C4-2B (cell line): Measurements from ENCODE around the gene KRT80.

Experiments used
- H3K27ac ChIP-seq: fragments of 450-650 bp; 2 replicates; pipeline ENCODE4 v1.5.1; 2017
- ZFX ChIP-seq: fragments of 450-650 bp; IDR thresholded peaks from 2 replicates; pipeline ENCODE4 v1.6.1; 2017
- TF ChIP-seq, protein P1 (sequence below): fragments of 450-650 bp; conservative IDR thresholded peaks from 2 replicates; pipeline ENCODE4 v1.5.1; 2017; ENCODE audit warnings: mild to moderate bottlenecking

Gene KRT80

DNA sequence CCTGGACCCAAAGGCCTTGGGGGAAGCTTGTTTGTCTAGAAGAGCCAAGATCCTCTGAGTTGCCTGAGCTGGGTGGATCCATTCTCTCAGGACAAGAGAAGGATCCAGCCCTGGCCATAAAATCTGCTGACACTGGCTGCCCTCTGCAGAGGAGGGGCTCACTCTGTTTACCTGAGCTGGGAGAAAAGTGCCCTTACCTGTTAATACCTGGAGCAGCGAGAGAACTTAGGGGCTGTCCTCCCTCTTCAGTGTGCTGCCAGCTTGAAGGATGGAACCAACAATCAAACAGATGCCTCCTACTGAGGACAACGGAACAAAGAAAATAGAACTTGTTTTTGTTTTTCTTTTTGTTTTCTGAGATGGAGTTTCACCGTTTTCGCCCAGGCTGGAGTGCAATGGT is 33.9 kb upstream of the KRT80 start:
- no peak for TF ChIP-seq ZFX
- TF ChIP-seq, protein P1, sequence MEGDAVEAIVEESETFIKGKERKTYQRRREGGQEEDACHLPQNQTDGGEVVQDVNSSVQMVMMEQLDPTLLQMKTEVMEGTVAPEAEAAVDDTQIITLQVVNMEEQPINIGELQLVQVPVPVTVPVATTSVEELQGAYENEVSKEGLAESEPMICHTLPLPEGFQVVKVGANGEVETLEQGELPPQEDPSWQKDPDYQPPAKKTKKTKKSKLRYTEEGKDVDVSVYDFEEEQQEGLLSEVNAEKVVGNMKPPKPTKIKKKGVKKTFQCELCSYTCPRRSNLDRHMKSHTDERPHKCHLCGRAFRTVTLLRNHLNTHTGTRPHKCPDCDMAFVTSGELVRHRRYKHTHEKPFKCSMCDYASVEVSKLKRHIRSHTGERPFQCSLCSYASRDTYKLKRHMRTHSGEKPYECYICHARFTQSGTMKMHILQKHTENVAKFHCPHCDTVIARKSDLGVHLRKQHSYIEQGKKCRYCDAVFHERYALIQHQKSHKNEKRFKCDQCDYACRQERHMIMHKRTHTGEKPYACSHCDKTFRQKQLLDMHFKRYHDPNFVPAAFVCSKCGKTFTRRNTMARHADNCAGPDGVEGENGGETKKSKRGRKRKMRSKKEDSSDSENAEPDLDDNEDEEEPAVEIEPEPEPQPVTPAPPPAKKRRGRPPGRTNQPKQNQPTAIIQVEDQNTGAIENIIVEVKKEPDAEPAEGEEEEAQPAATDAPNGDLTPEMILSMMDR = no peak
- no peak overlapping the region for H3K27ac ChIP-seq

DNA sequence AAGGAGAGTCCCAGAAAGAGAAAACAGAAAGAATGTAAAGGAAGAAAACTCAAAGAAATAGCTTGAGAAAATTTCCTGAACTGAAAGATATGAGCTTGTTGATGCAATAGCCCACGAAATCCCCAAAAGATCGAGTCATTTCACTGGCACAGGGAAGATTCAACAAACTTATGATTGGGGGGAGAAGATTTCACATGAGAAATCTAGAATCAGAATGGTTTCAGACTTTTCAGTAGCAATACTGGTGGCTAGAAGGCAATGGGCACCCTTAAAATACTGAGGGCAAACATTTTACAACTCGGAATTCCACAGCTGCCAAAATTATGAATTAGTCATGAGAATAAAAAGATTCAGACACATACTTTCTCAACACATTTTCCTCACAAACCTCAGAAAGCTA is 32.3 kb upstream of the KRT80 start:
- H3K27ac ChIP-seq = no peak overlapping the region
- TF ChIP-seq ZFX = no peak
- TF ChIP-seq, protein P1 = no peak

DNA sequence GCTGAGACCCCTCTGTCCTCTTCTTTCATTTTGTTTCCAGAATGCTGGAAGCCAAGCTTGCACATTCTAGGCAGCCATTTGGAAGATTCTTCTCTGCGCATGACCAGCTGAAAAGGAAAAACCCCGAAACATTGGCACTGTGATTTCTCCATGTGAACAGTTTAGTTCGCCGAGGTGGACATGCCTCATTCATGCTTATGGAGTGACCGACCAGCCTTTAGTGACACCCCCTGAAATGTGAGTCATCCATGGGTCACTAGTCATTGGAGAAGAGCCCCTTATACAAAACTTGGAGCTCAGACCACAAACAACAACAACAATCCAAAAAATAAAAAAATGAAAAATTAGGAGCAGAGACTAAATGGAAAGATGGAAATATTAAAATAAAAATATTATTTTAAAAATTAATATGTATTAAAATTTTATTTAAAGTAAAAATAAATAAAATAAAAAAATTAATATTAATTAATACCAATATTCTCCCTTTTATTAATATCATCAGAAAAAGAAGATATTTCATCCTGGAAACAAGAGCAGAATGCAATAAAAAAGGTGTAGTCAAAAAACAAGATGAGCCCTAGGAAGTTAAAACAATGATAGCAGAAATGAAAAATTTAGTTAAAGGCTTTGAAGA is 31.7 kb upstream of the KRT80 start:
- no peak overlapping the region for H3K27ac ChIP-seq
- no peak for TF ChIP-seq ZFX
- TF ChIP-seq, protein P1 = no peak

DNA sequence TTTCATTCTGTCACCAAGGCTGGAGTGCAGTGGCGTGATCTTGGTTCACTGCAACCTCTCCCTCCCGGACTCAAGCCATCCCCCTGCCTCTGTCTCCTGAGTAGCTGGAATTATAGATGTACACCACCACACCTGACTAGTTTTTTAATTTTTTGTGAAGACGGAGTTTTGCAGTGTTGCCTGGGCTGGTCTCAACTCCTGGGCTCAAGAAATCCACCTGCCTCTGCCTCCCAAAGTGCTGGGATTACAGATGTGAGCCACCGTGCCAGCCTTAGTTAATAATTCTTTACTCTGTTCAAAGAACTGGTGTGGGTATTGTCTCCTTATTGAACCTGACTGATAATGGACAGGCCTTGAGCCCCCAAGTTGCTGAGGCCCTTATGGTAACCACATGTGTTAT is 30.9 kb upstream of the KRT80 start:
- TF ChIP-seq, protein P1 = no peak
- TF ChIP-seq ZFX = no peak
- no peak overlapping the region for H3K27ac ChIP-seq

DNA sequence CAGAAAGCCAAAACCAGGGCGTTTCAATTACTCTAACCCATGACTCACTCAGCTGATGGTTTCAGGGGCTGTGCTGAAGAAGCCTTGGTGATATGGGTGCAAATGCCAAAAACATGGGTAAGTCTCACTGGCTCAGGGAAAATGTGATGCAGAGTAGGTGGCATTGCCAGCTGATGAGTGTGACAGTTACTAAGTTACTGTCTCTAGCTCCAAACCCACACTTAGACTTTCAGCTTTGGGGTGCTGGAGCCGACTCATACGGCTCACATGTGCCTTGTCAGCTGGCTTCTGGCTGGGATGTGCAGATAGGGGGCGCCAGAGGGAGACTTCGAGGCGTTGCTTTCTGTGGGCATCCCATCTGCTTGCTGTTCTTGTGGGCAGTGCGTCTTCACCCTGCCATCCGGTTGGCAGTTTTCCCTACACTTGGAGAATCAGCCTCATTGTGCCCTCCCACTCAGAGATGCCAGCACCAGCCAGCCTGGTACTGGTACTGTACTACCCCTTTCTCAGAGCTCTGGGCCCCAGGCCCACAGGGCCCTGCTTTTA is 30.2 kb upstream of the KRT80 start:
- no peak overlapping the region for H3K27ac ChIP-seq
- TF ChIP-seq, protein P1 = peak; percentile 57
- no peak for TF ChIP-seq ZFX

DNA sequence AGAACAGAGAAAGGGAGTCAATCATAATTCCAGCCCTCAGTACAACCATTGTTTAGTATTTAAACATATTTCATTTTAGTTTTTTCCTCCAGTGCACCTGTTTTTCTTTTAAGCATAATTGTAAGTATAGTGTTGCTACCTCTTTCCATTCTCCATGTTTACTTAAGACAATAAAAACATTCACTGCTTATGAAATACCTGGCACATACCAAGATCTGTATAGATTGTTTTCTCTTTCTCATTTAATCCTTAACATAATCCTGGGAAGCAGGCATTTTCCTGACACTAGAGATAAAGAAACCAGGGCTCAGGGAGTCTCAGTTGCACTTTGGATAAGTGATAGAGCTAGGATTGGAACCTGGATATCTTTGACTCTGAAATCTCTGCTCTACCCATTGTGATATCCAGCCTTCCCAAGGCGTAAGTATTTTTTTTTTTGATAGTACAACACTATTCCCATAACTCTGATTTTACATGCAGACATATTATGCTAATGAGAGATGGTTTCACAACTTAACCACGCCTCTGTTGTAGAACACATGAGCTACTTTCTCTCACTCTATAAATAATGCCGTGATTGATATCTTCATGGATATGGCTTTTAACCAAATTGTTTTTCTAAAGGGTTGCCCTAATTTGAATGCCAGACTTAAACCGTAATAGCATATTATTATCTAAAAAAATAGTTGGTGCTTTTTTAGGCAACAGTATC is 29.4 kb upstream of the KRT80 start:
- no peak overlapping the region for H3K27ac ChIP-seq
- TF ChIP-seq, protein P1 = no peak
- no peak for TF ChIP-seq ZFX

DNA sequence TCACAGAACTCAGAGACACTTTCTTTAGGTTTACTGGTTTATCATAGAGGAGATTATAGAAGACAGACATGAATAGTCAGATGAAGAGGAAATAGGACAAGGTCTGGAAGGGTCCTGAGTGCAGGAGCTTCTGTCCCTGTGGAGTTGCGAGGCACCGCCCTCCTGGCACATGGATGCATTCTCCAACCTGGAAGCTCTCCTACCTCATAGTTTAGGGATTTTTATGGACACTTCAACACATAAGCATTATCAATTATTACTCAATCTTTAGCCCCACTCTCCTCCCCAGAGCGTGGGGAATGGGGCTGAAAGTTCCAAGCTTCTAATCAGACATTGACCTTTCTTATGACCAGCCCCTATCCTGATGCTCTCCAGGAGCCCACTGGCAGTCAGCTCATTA is 28.7 kb upstream of the KRT80 start:
- TF ChIP-seq ZFX = no peak
- TF ChIP-seq, protein P1 = no peak
- no peak overlapping the region for H3K27ac ChIP-seq
